Measurements from ENCODE around the gene C9orf40.

- TF ChIP-seq CTCF (IDR thresholded peaks at IDR 0.05) (no peak), ZFX (IDR thresholded peaks at IDR 0.05; ENCODE audit: borderline replicate concordance) (no peak)
These were observed 48.1 kb upstream of the C9orf40 start for GRCh38 chr9:75000835-75001234.

All from 22Rv1 (cell line).